ENCODE measurements around the gene CELF2. TPM values are rescaled to one million over a fixed set of nuclear protein-coding genes. Genes with fewer than 3 reads are reported as not detected.
A peak's percentile ranks its signal among the peaks of the same experiment; 100 is the strongest.

Gene CELF2
- total RNA-seq, 4 donors from 2014 or later, result 8.7 to 28.6 (median 22.9) TPM

- no peak for DNase-seq (ENCODE audit: low spot score in 2 of 2)
- no peaks in the 10 kb centered on the region for H3K36me3 ChIP-seq
- 45% methylated on average over 2 of the region's 2 CpGs for WGBS
- H3K4me3 ChIP-seq, result no peak overlapping the region
- H3K4me1 ChIP-seq, result no peaks in the 10 kb centered on the region
- H3K27ac ChIP-seq, result peak overlapping the region; percentile 71
- TF ChIP-seq EP300 (IDR thresholded peaks at IDR 0.05) (no peak), POLR2AphosphoS5 (IDR thresholded peaks at IDR 0.05) (peak in 1 of 3 donors; percentile 77)
- no peaks in the 10 kb centered on the region for H3K27me3 ChIP-seq
- no peaks in the 10 kb centered on the region for H3K9me3 ChIP-seq
Measured at GRCh38 chr10:10977226-10977956, 40.3 kb upstream of the CELF2 start.

DNA sequence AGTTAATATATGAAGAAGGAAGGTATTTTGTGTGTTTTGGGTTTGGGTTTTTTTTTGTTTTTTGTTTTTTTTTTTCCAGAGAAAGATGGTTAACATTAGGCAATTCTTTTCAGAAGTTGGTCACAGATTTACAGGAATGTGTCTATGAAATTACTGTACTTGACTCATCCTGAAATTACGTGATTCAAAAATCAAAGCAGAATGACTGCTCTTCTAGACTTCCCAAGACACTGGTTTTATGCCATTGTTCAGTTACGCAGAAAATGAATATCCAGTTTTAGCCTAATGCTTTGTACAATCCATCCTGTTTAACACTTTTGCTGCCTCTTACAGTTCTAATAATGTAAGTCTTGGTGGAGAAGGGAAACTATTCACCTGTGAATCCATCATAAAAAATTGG lies 39.7 kb upstream of the CELF2 start:
- TF ChIP-seq CTCF (IDR thresholded peaks at IDR 0.05), result no peak
- no peak for TF ChIP-seq POLR2A (IDR thresholded peaks at IDR 0.05)
- TF ChIP-seq EP300 (IDR thresholded peaks at IDR 0.05), result no peak
- TF ChIP-seq POLR2AphosphoS5 (IDR thresholded peaks at IDR 0.05), result no peak
- 54% methylated on average over 2 of the region's 2 CpGs for WGBS
- H3K36me3 ChIP-seq, result no peaks in the 10 kb centered on the region
- no peak overlapping the region for H3K4me3 ChIP-seq
- H3K27me3 ChIP-seq, result no peaks in the 10 kb centered on the region
- no peaks in the 10 kb centered on the region for H3K9me3 ChIP-seq
- peak overlapping the region; percentile 71 for H3K27ac ChIP-seq
- no peaks in the 10 kb centered on the region for H3K4me1 ChIP-seq
- DNase-seq (ENCODE audit: low spot score in 2 of 2), result no peak

DNA sequence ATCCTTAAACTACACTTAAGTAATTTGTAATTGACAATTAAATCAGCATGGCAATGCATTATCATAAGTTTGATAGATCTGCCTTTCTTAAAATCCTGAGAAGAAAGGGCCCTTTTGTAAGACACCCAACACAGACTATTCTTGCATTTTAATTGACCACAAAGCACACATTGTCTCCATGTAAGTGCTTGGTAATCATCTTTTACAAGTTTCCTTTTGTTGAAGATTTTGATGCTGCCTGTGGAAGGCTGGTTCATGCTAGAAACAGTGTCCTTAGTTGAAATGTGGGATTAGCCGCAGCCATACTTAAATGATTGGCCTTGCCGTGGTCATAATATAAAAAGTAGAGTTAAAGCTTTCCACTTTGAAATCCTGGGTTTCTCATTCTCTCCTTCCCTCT lies 32.3 kb upstream of the CELF2 start:
- H3K4me3 ChIP-seq, result no peak overlapping the region
- H3K27me3 ChIP-seq, result no peaks in the 10 kb centered on the region
- TF ChIP-seq CTCF (IDR thresholded peaks at IDR 0.05) (no peak), POLR2A (IDR thresholded peaks at IDR 0.05) (no peak), POLR2AphosphoS5 (IDR thresholded peaks at IDR 0.05) (no peak), EP300 (IDR thresholded peaks at IDR 0.05) (no peak)
- WGBS, result 81% methylated on average over 2 of the region's 2 CpGs
- H3K9me3 ChIP-seq, result no peaks in the 10 kb centered on the region
- no peaks in the 10 kb centered on the region for H3K36me3 ChIP-seq
- peaks cover 2% of the 10 kb centered on the region for H3K4me1 ChIP-seq
- H3K27ac ChIP-seq, result no peak overlapping the region
- DNase-seq (ENCODE audit: low spot score in 2 of 2), result no peak

DNA sequence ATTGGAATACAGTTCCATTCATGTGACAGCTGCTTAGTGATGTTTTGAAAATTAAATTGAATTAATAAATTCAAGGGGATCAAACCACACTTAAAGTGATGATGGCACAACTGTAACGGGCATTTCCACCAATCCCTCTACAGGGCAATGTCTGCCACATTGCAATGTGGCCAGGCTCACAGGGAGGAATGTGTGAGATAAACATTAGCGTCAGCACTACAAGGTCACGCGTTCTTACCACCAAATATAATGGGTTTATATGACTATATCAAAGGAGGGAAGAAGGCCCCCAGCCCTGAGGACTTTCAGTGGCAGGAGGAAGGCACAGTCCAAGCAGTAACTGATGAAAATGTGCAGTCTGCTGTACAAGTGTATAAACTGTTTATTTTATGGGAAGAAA lies 31.1 kb upstream of the CELF2 start:
- 91% methylated on average over 4 of the region's 4 CpGs for WGBS
- TF ChIP-seq EP300 (IDR thresholded peaks at IDR 0.05) (no peak), CTCF (IDR thresholded peaks at IDR 0.05) (no peak), POLR2AphosphoS5 (IDR thresholded peaks at IDR 0.05) (no peak), POLR2A (IDR thresholded peaks at IDR 0.05) (no peak)
- H3K27ac ChIP-seq, result no peak overlapping the region

DNA sequence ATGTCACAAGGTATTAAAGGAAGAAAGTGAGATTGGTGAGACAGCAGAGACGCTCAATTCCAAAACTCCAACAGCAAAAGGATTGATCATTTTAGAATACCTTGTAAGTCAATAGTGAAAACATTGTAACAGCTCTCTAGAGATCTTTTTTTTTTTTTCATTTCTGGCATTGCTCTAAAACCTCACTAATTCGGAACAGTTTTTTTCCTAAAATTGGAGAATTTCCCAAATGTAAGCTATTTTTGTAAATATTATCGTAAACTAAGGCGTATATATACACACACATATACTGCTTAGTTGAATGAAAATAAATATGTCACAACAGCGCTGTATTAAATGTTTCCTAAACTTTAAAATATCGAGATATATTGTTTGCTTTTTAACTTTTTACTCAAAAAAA lies 30.6 kb upstream of the CELF2 start:
- TF ChIP-seq CTCF (IDR thresholded peaks at IDR 0.05) (no peak), POLR2AphosphoS5 (IDR thresholded peaks at IDR 0.05) (no peak), POLR2A (IDR thresholded peaks at IDR 0.05) (no peak), EP300 (IDR thresholded peaks at IDR 0.05) (no peak)
- H3K36me3 ChIP-seq, result no peaks in the 10 kb centered on the region
- H3K4me1 ChIP-seq, result peaks cover 2% of the 10 kb centered on the region
- 92% methylated on average over 6 of the region's 6 CpGs for WGBS
- no peak for DNase-seq (ENCODE audit: low spot score in 2 of 2)
- H3K27me3 ChIP-seq, result no peaks in the 10 kb centered on the region
- H3K4me3 ChIP-seq, result no peak overlapping the region
- H3K9me3 ChIP-seq, result no peaks in the 10 kb centered on the region
- no peak overlapping the region for H3K27ac ChIP-seq

More for the DNA sequence above, 31.1 kb upstream of the CELF2 start:
- no peaks in the 10 kb centered on the region for H3K36me3 ChIP-seq
- H3K27me3 ChIP-seq, result no peaks in the 10 kb centered on the region
- H3K9me3 ChIP-seq, result no peaks in the 10 kb centered on the region
- no peak for DNase-seq (ENCODE audit: low spot score in 2 of 2)
- H3K4me3 ChIP-seq, result no peak overlapping the region
- H3K4me1 ChIP-seq, result peaks cover 2% of the 10 kb centered on the region

All from suprapubic skin (tissue), 4 donors.